NK-92 (cell line): ENCODE results near the gene EVC2.

ENCODE experiments used
- DNase-seq: peaks from one replicate; lab custom pipeline; 2025; ENCODE audit not compliant: unreplicated experiment; lab: John Stamatoyannopoulos, UW

EVC2 gene

GRCh38 chr4:5526080-5526846, 182.1 kb downstream of the EVC2 start:
- DNase-seq: no peak

GRCh38 chr4:5524446-5525299, 183.7 kb downstream of the EVC2 start:
- DNase-seq: no peak

- no peak for DNase-seq
These were observed 191.0 kb downstream of the EVC2 start for GRCh38 chr4:5517372-5517771.

- DNase-seq: no peak
These were observed 192.7 kb downstream of the EVC2 start for GRCh38 chr4:5515646-5516045.
